HFFc6 (cell line): ENCODE measurements around the gene CD2. TPM values are rescaled to one million over a fixed set of nuclear protein-coding genes. Genes with fewer than 3 reads are reported as not detected.

Experiments used
- DNase-seq: peaks from one replicate; pipeline ENCODE4 v3.0.0-alpha.2; 2018
- H3K27ac Mint-ChIP-seq: 2 replicates; pipeline ENCODE4 v1.8.0; 2020; ENCODE audit warnings: mild to moderate bottlenecking, mixed read lengths
- H3K27me3 Mint-ChIP-seq: 2 replicates; pipeline ENCODE4 v1.8.0; 2021; ENCODE audit warnings: mild to moderate bottlenecking, moderate library complexity, mixed read lengths; ENCODE audit not compliant: insufficient read depth
- H3K36me3 Mint-ChIP-seq: 2 replicates; pipeline ENCODE4 v1.8.0; 2021; ENCODE audit warnings: low read depth, mixed read lengths
- H3K4me1 Mint-ChIP-seq: 2 replicates; pipeline ENCODE4 v1.8.0; 2020; ENCODE audit warnings: low read depth, mixed read lengths
- H3K4me3 Mint-ChIP-seq: 2 replicates; pipeline ENCODE4 v1.8.0; 2020; ENCODE audit warnings: mild to moderate bottlenecking, moderate library complexity, mixed read lengths
- H3K9me3 Mint-ChIP-seq: 2 replicates; pipeline ENCODE4 v1.8.0; 2020; ENCODE audit warnings: mild to moderate bottlenecking, mixed read lengths
- total RNA-seq, 6 experiments: library from RNA; stranded (reverse); fragmentation: NEBNext Ultra II Directional; extraction: Animal tissue kit (Norgen Biotek cat#: 25700); gene quantifications; 2 replicates in 1 of 6; 3 replicates in 5 of 6; pipeline ENCODE4 v1.2.3, GENCODE V29; 2021
- TF ChIP-seq, protein P1 (sequence below): fragments of 200-600 bp; sonication (generic); IDR thresholded peaks from 2 replicates; pipeline ENCODE4 v1.5.0; 2021; ENCODE audit warnings: antibody characterized with exemption, mild to moderate bottlenecking

Gene CD2
- total RNA-seq, 6 experiments from 2014 or later: not detected

GRCh38 chr1:116769994-116770393 is 15.8 kb downstream of the CD2 start:
- DNase-seq: no peak
- Mint-ChIP-seq H3K4me3 (no peak overlapping the region), H3K4me1 (peaks cover 16% of the 10 kb centered on the region), H3K27me3 (peaks cover 26% of the 10 kb centered on the region), H3K36me3 (0 out of 2 replicates have a peak, but pooled peaks cover 5% of the 10 kb centered on the region), H3K27ac (no peak overlapping the region), H3K9me3 (no peaks in the 10 kb centered on the region; the same call in 1 of the 2 replicates)
- TF ChIP-seq, protein P1, sequence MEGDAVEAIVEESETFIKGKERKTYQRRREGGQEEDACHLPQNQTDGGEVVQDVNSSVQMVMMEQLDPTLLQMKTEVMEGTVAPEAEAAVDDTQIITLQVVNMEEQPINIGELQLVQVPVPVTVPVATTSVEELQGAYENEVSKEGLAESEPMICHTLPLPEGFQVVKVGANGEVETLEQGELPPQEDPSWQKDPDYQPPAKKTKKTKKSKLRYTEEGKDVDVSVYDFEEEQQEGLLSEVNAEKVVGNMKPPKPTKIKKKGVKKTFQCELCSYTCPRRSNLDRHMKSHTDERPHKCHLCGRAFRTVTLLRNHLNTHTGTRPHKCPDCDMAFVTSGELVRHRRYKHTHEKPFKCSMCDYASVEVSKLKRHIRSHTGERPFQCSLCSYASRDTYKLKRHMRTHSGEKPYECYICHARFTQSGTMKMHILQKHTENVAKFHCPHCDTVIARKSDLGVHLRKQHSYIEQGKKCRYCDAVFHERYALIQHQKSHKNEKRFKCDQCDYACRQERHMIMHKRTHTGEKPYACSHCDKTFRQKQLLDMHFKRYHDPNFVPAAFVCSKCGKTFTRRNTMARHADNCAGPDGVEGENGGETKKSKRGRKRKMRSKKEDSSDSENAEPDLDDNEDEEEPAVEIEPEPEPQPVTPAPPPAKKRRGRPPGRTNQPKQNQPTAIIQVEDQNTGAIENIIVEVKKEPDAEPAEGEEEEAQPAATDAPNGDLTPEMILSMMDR: no peak

DNA sequence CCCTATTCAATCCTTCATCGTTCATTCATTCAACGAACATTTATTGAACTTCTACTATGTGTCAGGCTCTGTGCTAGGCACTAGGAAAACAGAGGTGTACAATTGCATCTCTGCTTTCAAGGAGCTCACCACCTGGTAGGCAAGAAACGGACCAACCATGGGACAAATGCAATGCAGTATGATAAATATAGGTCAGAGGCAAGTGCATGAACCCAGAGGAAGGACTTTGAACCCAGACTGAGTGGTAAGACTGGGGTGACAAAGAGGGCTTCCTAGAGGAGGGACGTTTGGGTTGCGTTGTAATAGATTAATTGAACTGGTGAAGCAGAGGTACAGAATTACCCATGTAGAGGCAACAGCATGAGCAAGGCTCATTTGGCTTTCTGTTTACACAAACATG is 16.4 kb downstream of the CD2 start:
- no peaks in the 10 kb centered on the region; the same call in 1 of the 2 replicates for H3K9me3 Mint-ChIP-seq
- H3K27ac Mint-ChIP-seq: no peak overlapping the region
- H3K4me1 Mint-ChIP-seq: peaks cover 12% of the 10 kb centered on the region
- 0 out of 2 replicates have a peak, but pooled peaks cover under 1% of the 10 kb centered on the region for H3K36me3 Mint-ChIP-seq
- H3K27me3 Mint-ChIP-seq: peaks cover 24% of the 10 kb centered on the region
- DNase-seq: no peak
- H3K4me3 Mint-ChIP-seq: no peak overlapping the region
- TF ChIP-seq, protein P1: no peak

GRCh38 chr1:116771997-116772647 is 17.9 kb downstream of the CD2 start:
- H3K27ac Mint-ChIP-seq: no peak overlapping the region
- DNase-seq: no peak
- H3K27me3 Mint-ChIP-seq: peaks cover 24% of the 10 kb centered on the region
- no peaks in the 10 kb centered on the region; the same call in 1 of the 2 replicates for H3K9me3 Mint-ChIP-seq
- TF ChIP-seq, protein P1: no peak
- H3K4me1 Mint-ChIP-seq: peaks cover 11% of the 10 kb centered on the region; the same call in 1 of the 2 replicates
- no peaks in the 10 kb centered on the region for H3K36me3 Mint-ChIP-seq
- no peak overlapping the region for H3K4me3 Mint-ChIP-seq

DNA sequence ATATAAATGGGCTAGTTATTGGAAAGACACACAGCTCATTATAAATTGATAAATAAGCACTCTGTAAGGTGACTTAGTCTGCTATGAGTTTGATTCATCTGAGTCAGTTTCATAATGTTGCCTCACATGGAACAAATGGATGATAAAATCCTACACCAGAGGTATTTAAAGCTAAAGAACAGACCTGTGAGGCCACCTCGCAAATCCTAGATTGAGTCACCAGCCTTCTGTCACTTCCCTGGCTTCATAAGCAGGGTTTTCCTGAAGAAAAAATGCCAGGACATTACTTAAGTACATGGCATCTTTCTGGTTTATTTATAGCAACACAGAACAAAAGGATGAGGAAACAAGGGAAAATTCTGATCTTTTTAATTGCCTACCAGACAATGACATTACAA is 18.4 kb downstream of the CD2 start:
- Mint-ChIP-seq H3K27ac (no peak overlapping the region), H3K4me1 (peaks cover 16% of the 10 kb centered on the region), H3K9me3 (no peaks in the 10 kb centered on the region; the same call in 1 of the 2 replicates), H3K4me3 (no peak overlapping the region), H3K36me3 (no peaks in the 10 kb centered on the region), H3K27me3 (peaks cover 24% of the 10 kb centered on the region)
- DNase-seq: no peak
- TF ChIP-seq, protein P1: no peak

DNA sequence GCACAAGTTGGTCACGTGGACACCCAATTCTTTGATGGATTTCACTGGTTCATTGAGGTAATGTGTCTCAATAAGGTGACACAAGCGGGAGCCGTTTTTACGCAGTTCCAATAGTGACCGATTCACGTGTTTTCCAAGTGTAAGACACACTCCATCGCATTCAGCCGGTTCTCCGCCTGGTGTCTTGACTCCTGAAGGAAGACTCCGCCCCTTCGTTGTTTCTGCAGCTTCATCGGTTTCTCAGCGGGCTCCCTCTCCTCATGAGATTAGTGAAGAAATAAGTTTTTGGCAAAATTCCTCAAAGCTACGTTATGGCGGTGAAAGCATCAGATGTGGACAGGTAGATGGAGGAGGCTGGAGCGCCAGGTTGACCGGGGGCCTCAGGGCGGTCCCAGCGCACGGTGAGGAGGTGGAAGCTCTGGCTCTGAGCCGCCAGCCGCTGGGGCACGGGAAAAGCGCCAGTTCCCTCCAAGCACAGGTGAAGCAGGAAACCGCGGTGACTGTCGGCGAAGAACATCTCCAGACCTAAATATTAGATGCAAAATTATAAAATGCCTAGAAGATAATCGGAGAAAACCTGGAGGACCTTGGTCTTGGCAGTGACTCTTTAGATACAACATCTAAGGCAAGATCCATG is 21.0 kb downstream of the CD2 start:
- DNase-seq: no peak
- no peaks in the 10 kb centered on the region for H3K9me3 Mint-ChIP-seq
- H3K27me3 Mint-ChIP-seq: peaks cover 10% of the 10 kb centered on the region
- peaks cover 16% of the 10 kb centered on the region for H3K4me1 Mint-ChIP-seq
- no peak overlapping the region for H3K4me3 Mint-ChIP-seq
- H3K36me3 Mint-ChIP-seq: no peaks in the 10 kb centered on the region
- no peak overlapping the region for H3K27ac Mint-ChIP-seq
- TF ChIP-seq, protein P1: no peak
